Measurements from ENCODE around the gene PPP2R2C. TPM values are rescaled to one million over a fixed set of nuclear protein-coding genes. Genes with fewer than 3 reads are reported as not detected.

The PPP2R2C gene
- total RNA-seq, 1 experiment from 2014 or later = 8.1 TPM

DNA sequence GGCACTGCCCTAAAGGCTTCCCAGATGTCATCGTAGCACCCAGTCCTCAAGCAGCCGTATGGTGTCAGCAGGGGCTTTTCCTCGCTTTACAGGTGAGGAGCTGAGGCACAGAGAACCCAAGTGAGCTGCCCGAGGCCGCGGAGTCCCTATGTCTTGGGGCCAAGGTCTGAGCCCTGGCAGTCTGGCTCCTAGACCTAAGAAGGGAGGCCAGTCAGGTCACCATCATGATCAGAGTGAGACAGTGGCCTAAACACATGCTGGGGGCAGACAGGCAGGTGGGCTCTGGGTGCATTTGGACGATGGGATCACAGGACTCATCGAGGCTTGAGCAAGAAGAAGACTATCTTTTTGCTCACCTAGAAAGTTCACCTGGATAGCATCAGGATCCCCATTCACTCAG lies 107.8 kb downstream of the PPP2R2C start:
- H3T11ph ChIP-seq (ENCODE audit: low read length) = no peak overlapping the region
- H4K91ac ChIP-seq (ENCODE audit: insufficient read length, low read depth, low read length) = no peak overlapping the region
- H3K27ac Mint-ChIP-seq = no peak overlapping the region
- no peak overlapping the region for H3K9ac ChIP-seq (ENCODE audit: extremely low read depth, insufficient read length, low read length)
- no peak overlapping the region for H2BK12ac ChIP-seq (ENCODE audit: insufficient read length, low read depth, low read length)
- H3K9me3 ChIP-seq (ENCODE audit: control insufficient read depth, low read depth, low read length) = no peaks in the 10 kb centered on the region
- no peak for DNase-seq
- H3K18ac ChIP-seq (ENCODE audit: insufficient read length, low read depth, low read length) = no peak overlapping the region
- no peak overlapping the region for H2AFZ ChIP-seq (ENCODE audit: low read length)
- H3K23me2 ChIP-seq (ENCODE audit: insufficient read length, low read depth, low read length, poor library complexity, severe bottlenecking) = no peaks in the 10 kb centered on the region
- H4K20me1 ChIP-seq (ENCODE audit: control insufficient read depth, insufficient read depth, insufficient read length) = no peaks in the 10 kb centered on the region
- no peak overlapping the region for H3K27ac ChIP-seq (ENCODE audit: insufficient read length, low read depth, low read length)
- H3K4ac ChIP-seq (ENCODE audit: low read depth, low read length) = no peak overlapping the region
- H3K23ac ChIP-seq (ENCODE audit: insufficient read length, low read depth, low read length) = no peak overlapping the region
- TF ChIP-seq, protein P1, sequence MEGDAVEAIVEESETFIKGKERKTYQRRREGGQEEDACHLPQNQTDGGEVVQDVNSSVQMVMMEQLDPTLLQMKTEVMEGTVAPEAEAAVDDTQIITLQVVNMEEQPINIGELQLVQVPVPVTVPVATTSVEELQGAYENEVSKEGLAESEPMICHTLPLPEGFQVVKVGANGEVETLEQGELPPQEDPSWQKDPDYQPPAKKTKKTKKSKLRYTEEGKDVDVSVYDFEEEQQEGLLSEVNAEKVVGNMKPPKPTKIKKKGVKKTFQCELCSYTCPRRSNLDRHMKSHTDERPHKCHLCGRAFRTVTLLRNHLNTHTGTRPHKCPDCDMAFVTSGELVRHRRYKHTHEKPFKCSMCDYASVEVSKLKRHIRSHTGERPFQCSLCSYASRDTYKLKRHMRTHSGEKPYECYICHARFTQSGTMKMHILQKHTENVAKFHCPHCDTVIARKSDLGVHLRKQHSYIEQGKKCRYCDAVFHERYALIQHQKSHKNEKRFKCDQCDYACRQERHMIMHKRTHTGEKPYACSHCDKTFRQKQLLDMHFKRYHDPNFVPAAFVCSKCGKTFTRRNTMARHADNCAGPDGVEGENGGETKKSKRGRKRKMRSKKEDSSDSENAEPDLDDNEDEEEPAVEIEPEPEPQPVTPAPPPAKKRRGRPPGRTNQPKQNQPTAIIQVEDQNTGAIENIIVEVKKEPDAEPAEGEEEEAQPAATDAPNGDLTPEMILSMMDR (conservative IDR thresholded peaks at IDR 0.05) = no peak
- no peak overlapping the region for H3K4me3 Mint-ChIP-seq
- H2BK120ac ChIP-seq (ENCODE audit: low read depth, low read length, poor library complexity, severe bottlenecking) = no peak overlapping the region
- H3K14ac ChIP-seq (ENCODE audit: insufficient read depth, low read length) = no peak overlapping the region
- no peaks in the 10 kb centered on the region; a peak in 1 of 5 replicates for H3K9me3 Mint-ChIP-seq
- WGBS (ENCODE audit: extremely low coverage, insufficient read length, low lambda C conversion rate) = no CpG with 5 or more reads among the region's 8 CpGs
- H3K79me2 ChIP-seq (ENCODE audit: insufficient read depth, low read length) = no peaks in the 10 kb centered on the region
- H4K5ac ChIP-seq (ENCODE audit: insufficient read length, low read depth, low read length) = no peak overlapping the region
- H2BK15ac ChIP-seq (ENCODE audit: low read depth, low read length) = no peak overlapping the region
- H2AK5ac ChIP-seq (ENCODE audit: insufficient read length, low read length) = no peak overlapping the region
- H3K56ac ChIP-seq (ENCODE audit: insufficient read length, low read depth, low read length) = no peak overlapping the region
- no peak overlapping the region for H4K8ac ChIP-seq (replicated peaks; ENCODE audit: insufficient read length, low read depth, low read length)
- no peaks in the 10 kb centered on the region for H3K4me1 ChIP-seq (ENCODE audit: insufficient read depth, low read length)
- no peak overlapping the region for H2BK5ac ChIP-seq (ENCODE audit: insufficient read length, low read length)
- no peak overlapping the region for H3K4me2 ChIP-seq (ENCODE audit: insufficient read depth, insufficient read length, low read length)
- no peaks in the 10 kb centered on the region for H3K36me3 Mint-ChIP-seq (ENCODE audit: insufficient read depth in 1 of 3, low read depth in 3 of 3)
- peaks cover 28% of the 10 kb centered on the region for H3K27me3 Mint-ChIP-seq (ENCODE audit: low read depth)
- H3K79me1 ChIP-seq (ENCODE audit: insufficient read depth, low read depth, low read length, poor library complexity, severe bottlenecking) = no peaks in the 10 kb centered on the region
- no peaks in the 10 kb centered on the region for H3K27me3 ChIP-seq (ENCODE audit: insufficient read depth, low read length)
- peaks cover 17 to 25% of the 10 kb centered on the region in 2 experiments for H3K4me1 Mint-ChIP-seq
- no peak overlapping the region for H2BK20ac ChIP-seq (ENCODE audit: low read depth, low read length, poor library complexity, severe bottlenecking)

Data from H9 (cell line).